ENCODE measurements around the gene BRD3OS.

BRD3OS gene

GRCh38 chr9:133995012-133995896 is 30.0 kb upstream of the BRD3OS start:
- Histone ChIP-seq H3K27me3 (replicated peaks; ENCODE audit: control insufficient read depth, insufficient read depth, low read length, poor library complexity, severe bottlenecking) (peaks cover 14% of the 10 kb centered on the region), H3K4me1 (ENCODE audit: control insufficient read depth, insufficient read depth, low read length, poor library complexity, severe bottlenecking) (peaks cover 21% of the 10 kb centered on the region), H3K36me3 (ENCODE audit: control insufficient read depth, insufficient read depth, low read length) (no peaks in the 10 kb centered on the region), H3K9me3 (ENCODE audit: control insufficient read depth, low read length) (no peaks in the 10 kb centered on the region), H3K4me3 (ENCODE audit: insufficient read depth, low read depth, low read length, poor library complexity, severe bottlenecking) (no peak overlapping the region), H3K27ac (ENCODE audit: insufficient read depth, low read length, poor library complexity, severe bottlenecking) (no peak overlapping the region)
- DNase-seq: no peak

DNA sequence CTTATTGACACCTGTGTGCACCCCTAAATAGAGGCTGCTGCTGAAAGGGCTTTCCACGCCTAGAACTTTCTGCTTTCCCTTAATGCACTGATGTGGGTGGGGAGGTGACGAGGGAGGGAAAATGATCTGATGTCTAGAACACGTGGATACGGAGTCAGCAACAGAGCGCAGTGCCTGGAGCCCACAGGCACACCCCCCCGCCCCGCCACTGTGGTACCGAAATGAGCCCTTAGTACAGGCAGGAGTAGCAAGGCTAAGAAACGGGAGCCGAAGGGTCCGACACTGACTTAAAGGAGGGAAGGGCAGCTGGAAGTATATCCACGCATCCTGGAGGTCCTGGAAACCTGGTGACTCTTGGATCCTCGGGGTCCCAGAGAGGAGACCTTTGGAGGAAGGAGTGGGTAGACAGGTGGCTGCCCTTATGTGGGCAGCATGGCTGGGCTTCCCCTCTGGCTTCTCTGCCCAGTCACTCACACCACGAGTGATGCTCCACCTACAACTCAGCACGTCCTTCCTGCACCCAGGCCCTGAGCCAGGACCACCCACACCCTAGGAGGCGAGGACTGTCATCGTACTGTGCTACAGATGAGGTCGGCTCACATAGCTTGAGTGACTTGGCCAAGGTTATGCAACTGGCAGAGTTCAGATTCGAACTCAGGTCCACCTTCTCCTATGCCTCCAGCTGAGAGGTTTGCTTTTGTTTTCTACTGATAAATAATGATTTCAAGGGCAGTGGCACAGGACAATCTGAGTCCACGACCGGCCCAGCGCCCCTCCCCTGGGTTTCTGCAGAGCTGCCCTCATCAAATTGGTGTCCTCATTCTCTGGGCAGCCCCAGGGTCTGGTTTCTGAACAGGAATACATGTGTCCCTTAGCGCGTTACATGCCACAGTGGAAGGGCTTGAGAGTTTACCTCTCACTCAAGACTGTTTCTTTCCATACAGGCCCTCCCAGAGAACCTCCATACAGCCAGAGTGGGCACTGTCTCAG is 28.5 kb upstream of the BRD3OS start:
- peaks cover 4% of the 10 kb centered on the region for H3K27me3 ChIP-seq (replicated peaks; ENCODE audit: control insufficient read depth, insufficient read depth, low read length, poor library complexity, severe bottlenecking)
- peaks cover 18% of the 10 kb centered on the region for H3K4me1 ChIP-seq (ENCODE audit: control insufficient read depth, insufficient read depth, low read length, poor library complexity, severe bottlenecking)
- no peak overlapping the region for H3K27ac ChIP-seq (ENCODE audit: insufficient read depth, low read length, poor library complexity, severe bottlenecking)
- no peaks in the 10 kb centered on the region for H3K9me3 ChIP-seq (ENCODE audit: control insufficient read depth, low read length)
- H3K36me3 ChIP-seq (ENCODE audit: control insufficient read depth, insufficient read depth, low read length): no peaks in the 10 kb centered on the region
- no peak for DNase-seq
- H3K4me3 ChIP-seq (ENCODE audit: insufficient read depth, low read depth, low read length, poor library complexity, severe bottlenecking): no peak overlapping the region

- Histone ChIP-seq H3K27me3 (replicated peaks; ENCODE audit: control insufficient read depth, insufficient read depth, low read length, poor library complexity, severe bottlenecking) (peaks cover 4% of the 10 kb centered on the region), H3K27ac (ENCODE audit: insufficient read depth, low read length, poor library complexity, severe bottlenecking) (no peak overlapping the region), H3K36me3 (ENCODE audit: control insufficient read depth, insufficient read depth, low read length) (no peaks in the 10 kb centered on the region), H3K4me3 (ENCODE audit: insufficient read depth, low read depth, low read length, poor library complexity, severe bottlenecking) (no peak overlapping the region), H3K4me1 (ENCODE audit: control insufficient read depth, insufficient read depth, low read length, poor library complexity, severe bottlenecking) (peaks cover 18% of the 10 kb centered on the region), H3K9me3 (ENCODE audit: control insufficient read depth, low read length) (no peaks in the 10 kb centered on the region)
- no peak for DNase-seq
These were observed 27.7 kb upstream of the BRD3OS start for GRCh38 chr9:133997584-133997983.

- H3K4me1 ChIP-seq (ENCODE audit: control insufficient read depth, insufficient read depth, low read length, poor library complexity, severe bottlenecking): peaks cover 5% of the 10 kb centered on the region
- no peak overlapping the region for H3K27ac ChIP-seq (ENCODE audit: insufficient read depth, low read length, poor library complexity, severe bottlenecking)
- H3K4me3 ChIP-seq (ENCODE audit: insufficient read depth, low read depth, low read length, poor library complexity, severe bottlenecking): no peak overlapping the region
- no peak for DNase-seq
- H3K27me3 ChIP-seq (replicated peaks; ENCODE audit: control insufficient read depth, insufficient read depth, low read length, poor library complexity, severe bottlenecking): peaks cover 4% of the 10 kb centered on the region
- H3K9me3 ChIP-seq (ENCODE audit: control insufficient read depth, low read length): no peaks in the 10 kb centered on the region
- H3K36me3 ChIP-seq (ENCODE audit: control insufficient read depth, insufficient read depth, low read length): no peaks in the 10 kb centered on the region
These were observed 26.2 kb upstream of the BRD3OS start for GRCh38 chr9:133998915-133999595.

GRCh38 chr9:133999851-134000265 is 25.4 kb upstream of the BRD3OS start:
- Histone ChIP-seq H3K4me1 (ENCODE audit: control insufficient read depth, insufficient read depth, low read length, poor library complexity, severe bottlenecking) (no peaks in the 10 kb centered on the region), H3K9me3 (ENCODE audit: control insufficient read depth, low read length) (no peaks in the 10 kb centered on the region), H3K4me3 (ENCODE audit: insufficient read depth, low read depth, low read length, poor library complexity, severe bottlenecking) (no peak overlapping the region), H3K27ac (ENCODE audit: insufficient read depth, low read length, poor library complexity, severe bottlenecking) (no peak overlapping the region), H3K36me3 (ENCODE audit: control insufficient read depth, insufficient read depth, low read length) (no peaks in the 10 kb centered on the region), H3K27me3 (replicated peaks; ENCODE audit: control insufficient read depth, insufficient read depth, low read length, poor library complexity, severe bottlenecking) (no peaks in the 10 kb centered on the region)
- no peak for DNase-seq

DNA sequence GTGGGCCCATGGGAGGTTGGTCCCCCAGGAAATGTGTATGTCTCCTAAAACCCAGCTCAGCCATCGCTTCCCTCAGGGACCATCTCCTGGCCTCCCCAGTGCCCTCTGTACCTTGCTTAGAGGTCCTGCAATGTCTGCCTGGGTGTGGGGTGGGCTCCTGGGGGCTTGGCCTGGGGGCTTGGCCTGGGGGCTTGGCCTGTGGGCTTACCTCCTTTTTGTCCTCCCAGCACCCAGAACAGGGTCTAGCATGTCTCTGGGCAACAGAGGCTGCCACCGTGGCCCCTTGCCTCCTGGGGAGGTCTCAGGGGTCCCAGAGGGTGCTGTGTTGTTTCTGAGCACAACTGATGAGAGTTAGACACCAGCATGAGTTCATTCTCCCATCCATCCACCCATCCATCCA is 22.5 kb upstream of the BRD3OS start:
- H3K4me1 ChIP-seq (ENCODE audit: control insufficient read depth, insufficient read depth, low read length, poor library complexity, severe bottlenecking): no peaks in the 10 kb centered on the region
- no peaks in the 10 kb centered on the region for H3K36me3 ChIP-seq (ENCODE audit: control insufficient read depth, insufficient read depth, low read length)
- H3K27me3 ChIP-seq (replicated peaks; ENCODE audit: control insufficient read depth, insufficient read depth, low read length, poor library complexity, severe bottlenecking): no peaks in the 10 kb centered on the region
- no peak for DNase-seq
- no peak overlapping the region for H3K27ac ChIP-seq (ENCODE audit: insufficient read depth, low read length, poor library complexity, severe bottlenecking)
- H3K4me3 ChIP-seq (ENCODE audit: insufficient read depth, low read depth, low read length, poor library complexity, severe bottlenecking): no peak overlapping the region
- no peaks in the 10 kb centered on the region for H3K9me3 ChIP-seq (ENCODE audit: control insufficient read depth, low read length)

GRCh38 chr9:134003237-134003636 is 22.0 kb upstream of the BRD3OS start:
- no peak for DNase-seq
- no peaks in the 10 kb centered on the region for H3K4me1 ChIP-seq (ENCODE audit: control insufficient read depth, insufficient read depth, low read length, poor library complexity, severe bottlenecking)
- no peak overlapping the region for H3K4me3 ChIP-seq (ENCODE audit: insufficient read depth, low read depth, low read length, poor library complexity, severe bottlenecking)
- H3K36me3 ChIP-seq (ENCODE audit: control insufficient read depth, insufficient read depth, low read length): no peaks in the 10 kb centered on the region
- H3K27ac ChIP-seq (ENCODE audit: insufficient read depth, low read length, poor library complexity, severe bottlenecking): no peak overlapping the region
- no peaks in the 10 kb centered on the region for H3K27me3 ChIP-seq (replicated peaks; ENCODE audit: control insufficient read depth, insufficient read depth, low read length, poor library complexity, severe bottlenecking)
- no peaks in the 10 kb centered on the region for H3K9me3 ChIP-seq (ENCODE audit: control insufficient read depth, low read length)

DNA sequence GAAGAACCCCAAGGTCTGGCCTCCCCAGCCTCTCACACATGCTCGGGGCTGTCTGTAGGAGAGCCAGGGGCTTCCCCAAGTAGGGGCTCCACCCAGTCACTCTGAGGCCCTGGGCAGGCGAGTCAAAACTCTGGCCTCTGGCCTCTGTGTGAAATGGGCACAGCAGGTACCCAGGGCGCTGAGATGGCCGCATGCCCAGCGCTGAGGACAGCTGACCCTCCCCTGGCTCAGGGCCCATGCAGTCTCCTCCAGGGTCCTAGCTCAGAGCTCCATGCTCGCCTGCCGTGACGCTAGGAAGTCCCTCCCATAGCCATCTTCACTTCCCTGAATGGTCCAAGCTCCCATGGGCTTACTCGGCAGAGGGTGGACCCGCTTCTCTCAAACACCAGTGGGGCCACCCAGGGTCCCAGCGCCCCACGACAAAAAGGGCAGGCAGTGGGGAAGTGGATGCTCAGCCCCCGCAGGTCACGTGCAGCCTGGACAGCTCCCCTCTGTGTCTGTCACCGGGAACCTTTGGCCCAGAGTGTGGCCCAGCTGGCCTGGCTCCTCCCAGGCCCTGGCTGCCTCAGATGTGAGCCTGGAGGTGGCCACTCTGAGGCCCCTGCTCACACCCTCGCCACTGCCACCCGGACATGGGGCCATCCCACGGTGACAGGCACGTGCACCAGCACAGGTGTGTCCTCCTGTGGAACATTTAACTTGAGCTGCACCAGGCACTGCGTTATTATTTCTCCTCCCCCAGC is 21.0 kb upstream of the BRD3OS start:
- no peaks in the 10 kb centered on the region for H3K27me3 ChIP-seq (replicated peaks; ENCODE audit: control insufficient read depth, insufficient read depth, low read length, poor library complexity, severe bottlenecking)
- DNase-seq: no peak
- no peaks in the 10 kb centered on the region for H3K36me3 ChIP-seq (ENCODE audit: control insufficient read depth, insufficient read depth, low read length)
- no peak overlapping the region for H3K27ac ChIP-seq (ENCODE audit: insufficient read depth, low read length, poor library complexity, severe bottlenecking)
- H3K4me1 ChIP-seq (ENCODE audit: control insufficient read depth, insufficient read depth, low read length, poor library complexity, severe bottlenecking): no peaks in the 10 kb centered on the region
- H3K9me3 ChIP-seq (ENCODE audit: control insufficient read depth, low read length): no peaks in the 10 kb centered on the region
- no peak overlapping the region for H3K4me3 ChIP-seq (ENCODE audit: insufficient read depth, low read depth, low read length, poor library complexity, severe bottlenecking)

- Histone ChIP-seq H3K4me3 (ENCODE audit: insufficient read depth, low read depth, low read length, poor library complexity, severe bottlenecking) (no peak overlapping the region), H3K27me3 (replicated peaks; ENCODE audit: control insufficient read depth, insufficient read depth, low read length, poor library complexity, severe bottlenecking) (no peaks in the 10 kb centered on the region)
These were observed 20.4 kb upstream of the BRD3OS start for GRCh38 chr9:134004881-134005280.

More at GRCh38 chr9:134004881-134005280, 20.4 kb upstream of the BRD3OS start:
- Histone ChIP-seq H3K9me3 (ENCODE audit: control insufficient read depth, low read length) (no peaks in the 10 kb centered on the region), H3K36me3 (ENCODE audit: control insufficient read depth, insufficient read depth, low read length) (no peaks in the 10 kb centered on the region), H3K4me1 (ENCODE audit: control insufficient read depth, insufficient read depth, low read length, poor library complexity, severe bottlenecking) (no peaks in the 10 kb centered on the region), H3K27ac (ENCODE audit: insufficient read depth, low read length, poor library complexity, severe bottlenecking) (no peak overlapping the region)
- no peak for DNase-seq
